BJ (cell line): ENCODE measurements around the gene LUZP2. TPM values are rescaled to one million over a fixed set of nuclear protein-coding genes. Genes with fewer than 3 reads are reported as not detected.

Experiments used
- CTCF ChIA-PET: fragments of 350-600 bp; formaldehyde crosslinking; extraction: SDS; loops from one replicate; lab custom pipeline; 2021; ENCODE audit warnings: antibody characterized with exemption, inconsistent platforms; lab: Yijun Ruan, JAX
- POLR2A ChIA-PET: fragments of 300-600 bp; sonication (Branson Sonifier 250); formaldehyde crosslinking; extraction: SDS; loops from one replicate; lab custom pipeline; 2021; ENCODE audit warnings: antibody characterized with exemption; lab: Charles Lee
- DNase-seq: peaks from one replicate; pipeline ENCODE4 v3.0.0-alpha.2; 2011; ENCODE audit warnings: low read depth
- H3K27me3 ChIP-seq: 2 replicates; pipeline ENCODE4 v1.6.0; 2011; ENCODE audit warnings: low read length; ENCODE audit not compliant: control insufficient read depth, insufficient read depth
- H3K36me3 ChIP-seq: 2 replicates; pipeline ENCODE4 v1.5.1; 2011; ENCODE audit warnings: low read length; ENCODE audit not compliant: control insufficient read depth, insufficient read depth
- H3K4me3 ChIP-seq: 2 replicates; pipeline ENCODE4 v1.5.1; 2011; ENCODE audit warnings: low read depth, mild to moderate bottlenecking, control low read depth, low read length
- CTCF ChIP-seq: IDR thresholded peaks from 2 replicates; pipeline ENCODE4 v1.5.1; 2011; ENCODE audit warnings: low read depth, mild to moderate bottlenecking, control low read depth, inconsistent platforms, low read length, moderate library complexity; ENCODE audit not compliant: insufficient read depth
- polyA plus RNA-seq: library from polyadenylated mRNA; depleted of rRNA; stranded (reverse); fragments of >200 nt; gene quantifications from 2 replicates; pipeline ENCODE4 v1.2.3, GENCODE V29; 2011

The LUZP2 gene
- polyA plus RNA-seq, 1 experiment: 0.05 TPM

- H3K27me3 ChIP-seq: no peaks in the 10 kb centered on the region
- CTCF ChIA-PET: no interaction called here
- no peak for DNase-seq
- no peak for TF ChIP-seq CTCF
- POLR2A ChIA-PET: no interaction called here
- H3K4me3 ChIP-seq: no peak overlapping the region
- no peaks in the 10 kb centered on the region for H3K36me3 ChIP-seq
Observed at GRCh38 chr11:24556693-24557092, 59.8 kb downstream of the LUZP2 start.

GRCh38 chr11:24559315-24559714 lies 62.5 kb downstream of the LUZP2 start:
- H3K36me3 ChIP-seq: no peaks in the 10 kb centered on the region
- no peak for DNase-seq
- ChIA-PET POLR2A (no interaction called here), CTCF (interaction anchor here (0.6 kb wide), 1 partner anchor 271 kb away, joined by 3 read pairs; no protein-coding TSS in a partner anchor)
- H3K27me3 ChIP-seq: no peaks in the 10 kb centered on the region
- H3K4me3 ChIP-seq: no peak overlapping the region
- no peak for TF ChIP-seq CTCF

GRCh38 chr11:24560324-24560723 lies 63.5 kb downstream of the LUZP2 start:
- no peak for DNase-seq
- ChIA-PET CTCF (no interaction called here), POLR2A (no interaction called here)
- TF ChIP-seq CTCF: no peak
- H3K36me3 ChIP-seq: no peaks in the 10 kb centered on the region
- H3K27me3 ChIP-seq: no peaks in the 10 kb centered on the region
- no peak overlapping the region for H3K4me3 ChIP-seq

- H3K36me3 ChIP-seq: no peaks in the 10 kb centered on the region
- no peak overlapping the region for H3K4me3 ChIP-seq
- no peak for DNase-seq
- no peaks in the 10 kb centered on the region for H3K27me3 ChIP-seq
- TF ChIP-seq CTCF: no peak
- CTCF ChIA-PET: no interaction called here
- POLR2A ChIA-PET: no interaction called here
Observed at GRCh38 chr11:24567380-24567779, 70.5 kb downstream of the LUZP2 start.

- no peak for DNase-seq
- CTCF ChIA-PET: no interaction called here
- Histone ChIP-seq H3K36me3 (no peaks in the 10 kb centered on the region), H3K27me3 (no peaks in the 10 kb centered on the region), H3K4me3 (no peak overlapping the region)
- TF ChIP-seq CTCF: no peak
- POLR2A ChIA-PET: no interaction called here
Observed at GRCh38 chr11:24572376-24572775, 75.5 kb downstream of the LUZP2 start.
